Fibroblast of lung (primary cell): ENCODE measurements around the gene SMARCA4. TPM values are rescaled to one million over a fixed set of nuclear protein-coding genes. Genes with fewer than 3 reads are reported as not detected.

ENCODE experiments used
- DNase-seq, 2 donors: peaks; one replicate each; pipeline versions ENCODE4 v3.0.0 to v3.0.0-alpha.2; 2010; ENCODE audit warnings: low read depth in 2 of 2
- H2AFZ ChIP-seq: 2 replicates; pipeline ENCODE4 v1.5.1; 2012; ENCODE audit warnings: low read length, control low read depth, inconsistent platforms
- H3K27ac ChIP-seq: 2 replicates; pipeline ENCODE4 v1.5.1; 2011; ENCODE audit warnings: low read length, control low read depth; ENCODE audit not compliant: insufficient read depth
- H3K27me3 ChIP-seq: 2 replicates; pipeline ENCODE4 v1.5.1; 2011; ENCODE audit warnings: mild to moderate bottlenecking, low read length; ENCODE audit not compliant: control insufficient read depth, insufficient read depth
- H3K36me3 ChIP-seq: 2 replicates; pipeline ENCODE4 v1.5.1; 2011; ENCODE audit warnings: low read length; ENCODE audit not compliant: control insufficient read depth, insufficient read depth
- H3K4me1 ChIP-seq: 2 replicates; pipeline ENCODE4 v1.5.1; 2011; ENCODE audit warnings: low read length; ENCODE audit not compliant: control insufficient read depth, insufficient read depth; ENCODE audit errors: extremely low read depth
- H3K4me2 ChIP-seq: 2 replicates; pipeline ENCODE4 v1.5.1; 2011; ENCODE audit warnings: low read length, control low read depth; ENCODE audit not compliant: insufficient read depth; ENCODE audit errors: extremely low read depth
- H3K4me3 ChIP-seq, 4 experiments: fragments of 200-600 bp in 1 of 4; sonication (generic) in 1 of 4; replicated peaks in 1 of 4; 2 replicates each; pipeline ENCODE4 v1.5.1; 2011 to 2016; ENCODE audit warnings: low read length in 4 of 4, low read depth in 3 of 4, mild to moderate bottlenecking in 3 of 4, control low read depth in 2 of 4, inconsistent platforms in 1 of 4, mixed read lengths in 1 of 4; ENCODE audit not compliant: insufficient read depth in 1 of 4; ENCODE audit errors: control extremely low read depth in 1 of 4
- H3K79me2 ChIP-seq: 2 replicates; pipeline ENCODE4 v1.5.1; 2012; ENCODE audit warnings: mild to moderate bottlenecking, low read length, inconsistent platforms; ENCODE audit not compliant: control insufficient read depth, insufficient read depth
- H3K9ac ChIP-seq: 2 replicates; pipeline ENCODE4 v1.5.1; 2011; ENCODE audit warnings: mild to moderate bottlenecking, low read length, control low read depth; ENCODE audit not compliant: insufficient read depth
- H3K9me3 ChIP-seq: 2 replicates; pipeline ENCODE4 v1.5.1; 2012; ENCODE audit warnings: low read depth, low read length; ENCODE audit not compliant: control insufficient read depth, insufficient read depth
- H4K20me1 ChIP-seq: 2 replicates; pipeline ENCODE4 v1.5.1; 2011; ENCODE audit warnings: low read length; ENCODE audit not compliant: control insufficient read depth, insufficient read depth; ENCODE audit errors: extremely low read depth
- EZH2 ChIP-seq: IDR thresholded peaks from 2 replicates; pipeline ENCODE4 v1.5.1; 2012; ENCODE audit warnings: low read length, control low read depth, mild to moderate bottlenecking; ENCODE audit errors: missing control alignments
- polyA plus RNA-seq, 2 donors: library from polyadenylated mRNA; depleted of rRNA in 1 of 2; stranded (reverse) in 1 of 2; unstranded in 1 of 2; fragments of >200 nt; gene quantifications; 2 replicates each; pipeline ENCODE4 v1.2.1, GENCODE V29; 2011 to 2012; ENCODE audit warnings: missing spikeins in 1 of 2
- total RNA-seq: library from RNA; depleted of rRNA; stranded (reverse); fragments of >200 nt; gene quantifications from 2 replicates; pipeline ENCODE4 v1.2.1, GENCODE V29; 2014
- TF ChIP-seq, protein P1 (sequence below), 2 donors: IDR thresholded peaks in 1 of 2; conservative IDR thresholded peaks in 1 of 2; 1 replicate in 1 of 2; 2 replicates in 1 of 2; pipeline ENCODE4 v1.5.1; 2011 to 2012; ENCODE audit warnings: low read length in 2 of 2, control low read depth in 1 of 2, inconsistent platforms in 1 of 2, low read depth in 1 of 2, mild to moderate bottlenecking in 1 of 2

The SMARCA4 gene
- total and polyA plus RNA-seq, 2 donors (not counting 1 experiment from before 2014, with no cell fraction given) = 28.1 to 61.1 TPM

DNA sequence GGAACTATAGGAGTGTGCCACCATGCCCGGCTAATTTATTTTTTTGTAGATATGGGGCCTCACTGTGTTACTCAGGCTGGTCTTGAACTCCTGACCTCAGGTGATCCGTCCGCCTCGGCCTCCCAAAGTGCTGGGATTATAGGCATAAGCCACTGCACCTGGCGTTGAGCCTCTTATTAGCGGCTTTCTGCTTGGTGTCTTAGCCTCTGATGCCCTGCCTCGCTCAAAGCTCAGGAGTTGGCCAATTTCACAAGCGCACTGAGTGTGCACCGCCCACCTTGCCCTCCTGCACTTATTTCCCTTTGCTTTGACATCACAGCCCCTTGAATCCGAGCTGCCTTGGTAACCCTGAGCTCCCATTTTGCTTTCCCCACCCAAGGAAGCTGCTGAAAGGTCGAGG is 42.5 kb upstream of the SMARCA4 start:
- Histone ChIP-seq H3K27me3 (no peaks in the 10 kb centered on the region), H3K9ac (no peak overlapping the region), H3K79me2 (no peaks in the 10 kb centered on the region), H3K27ac (no peak overlapping the region), H3K36me3 (peaks cover 22% of the 10 kb centered on the region), H3K4me2 (no peak overlapping the region), H3K4me1 (peaks cover 13% of the 10 kb centered on the region), H4K20me1 (no peaks in the 10 kb centered on the region), H2AFZ (no peak overlapping the region), H3K9me3 (no peaks in the 10 kb centered on the region), H3K4me3 (no peak overlapping the region)
- TF ChIP-seq EZH2 = no peak
- no peak for DNase-seq

DNA sequence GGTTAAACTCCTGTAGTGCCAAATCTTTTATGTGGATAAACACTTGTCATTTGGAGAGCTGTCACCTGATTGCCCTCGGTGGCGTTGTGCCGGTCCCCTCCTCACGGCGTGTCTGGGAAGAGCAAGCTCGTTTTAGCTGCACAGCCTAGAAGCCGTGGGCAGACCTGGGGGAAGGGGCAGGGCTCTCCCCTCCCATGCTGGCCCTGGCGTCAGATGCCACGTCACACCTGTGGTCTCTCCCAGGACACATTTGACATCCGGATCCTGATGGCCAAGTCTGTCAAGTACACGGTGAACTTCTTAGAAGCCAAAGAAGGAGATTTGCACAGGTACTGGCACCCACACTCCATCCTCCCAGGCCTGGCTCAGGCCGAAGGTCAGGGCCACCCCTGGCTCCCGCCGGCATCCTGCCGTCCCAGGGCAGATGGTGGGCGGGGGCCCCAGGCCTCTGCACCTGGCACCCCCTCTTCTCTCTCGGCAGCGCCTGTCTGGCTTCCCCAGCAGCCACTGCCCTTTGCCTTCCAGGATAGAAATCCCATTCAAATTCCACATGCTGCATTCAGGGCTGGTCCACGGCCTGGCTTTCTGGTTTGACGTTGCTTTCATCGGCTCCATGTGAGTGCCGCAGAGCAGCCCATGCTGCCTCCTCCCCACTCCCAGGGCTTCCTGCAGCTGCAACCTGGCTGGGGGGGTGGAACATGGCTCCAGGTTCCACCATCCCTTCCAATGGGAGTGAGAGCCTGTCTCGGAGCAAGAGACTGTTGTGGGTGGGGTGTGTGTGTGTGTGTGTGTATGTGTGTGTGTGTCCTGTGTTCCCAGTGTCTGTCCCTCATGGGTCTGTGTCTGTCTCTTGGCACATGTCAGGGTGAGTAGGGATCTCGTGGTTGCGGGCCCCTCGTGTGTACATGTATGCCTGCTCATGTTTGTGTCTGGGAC is 41.2 kb upstream of the SMARCA4 start:
- Histone ChIP-seq H3K9me3 (no peaks in the 10 kb centered on the region), H3K4me3 (no peak overlapping the region), H3K4me1 (peaks cover 13% of the 10 kb centered on the region), H2AFZ (no peak overlapping the region), H4K20me1 (no peaks in the 10 kb centered on the region), H3K4me2 (no peak overlapping the region), H3K27ac (no peak overlapping the region), H3K36me3 (peaks cover 25% of the 10 kb centered on the region), H3K9ac (no peak overlapping the region), H3K79me2 (no peaks in the 10 kb centered on the region), H3K27me3 (no peaks in the 10 kb centered on the region)
- DNase-seq = no peak
- TF ChIP-seq EZH2 = no peak
- TF ChIP-seq, protein P1, sequence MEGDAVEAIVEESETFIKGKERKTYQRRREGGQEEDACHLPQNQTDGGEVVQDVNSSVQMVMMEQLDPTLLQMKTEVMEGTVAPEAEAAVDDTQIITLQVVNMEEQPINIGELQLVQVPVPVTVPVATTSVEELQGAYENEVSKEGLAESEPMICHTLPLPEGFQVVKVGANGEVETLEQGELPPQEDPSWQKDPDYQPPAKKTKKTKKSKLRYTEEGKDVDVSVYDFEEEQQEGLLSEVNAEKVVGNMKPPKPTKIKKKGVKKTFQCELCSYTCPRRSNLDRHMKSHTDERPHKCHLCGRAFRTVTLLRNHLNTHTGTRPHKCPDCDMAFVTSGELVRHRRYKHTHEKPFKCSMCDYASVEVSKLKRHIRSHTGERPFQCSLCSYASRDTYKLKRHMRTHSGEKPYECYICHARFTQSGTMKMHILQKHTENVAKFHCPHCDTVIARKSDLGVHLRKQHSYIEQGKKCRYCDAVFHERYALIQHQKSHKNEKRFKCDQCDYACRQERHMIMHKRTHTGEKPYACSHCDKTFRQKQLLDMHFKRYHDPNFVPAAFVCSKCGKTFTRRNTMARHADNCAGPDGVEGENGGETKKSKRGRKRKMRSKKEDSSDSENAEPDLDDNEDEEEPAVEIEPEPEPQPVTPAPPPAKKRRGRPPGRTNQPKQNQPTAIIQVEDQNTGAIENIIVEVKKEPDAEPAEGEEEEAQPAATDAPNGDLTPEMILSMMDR (conservative IDR thresholded peaks at IDR 0.05 in 1 of 2, IDR thresholded peaks at IDR 0.05 in 1 of 2; ENCODE audit: low read depth in 1 of 2, low read length in 2 of 2) = no peak

DNA sequence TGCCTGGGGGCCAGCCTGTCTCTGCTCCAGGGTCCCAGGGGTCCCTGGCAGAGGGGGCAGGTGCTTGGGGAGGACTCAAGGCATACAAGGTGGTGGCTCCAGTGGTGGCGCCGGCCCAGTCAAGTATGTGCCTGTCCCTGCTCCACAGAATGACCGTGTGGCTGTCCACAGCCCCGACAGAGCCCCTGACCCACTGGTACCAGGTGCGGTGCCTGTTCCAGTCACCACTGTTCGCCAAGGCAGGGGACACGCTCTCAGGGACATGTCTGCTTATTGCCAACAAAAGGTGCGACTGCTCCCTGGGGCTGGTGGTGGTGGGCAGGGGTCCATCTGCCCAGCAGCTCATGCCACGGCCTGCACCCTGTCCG is 40.6 kb upstream of the SMARCA4 start:
- no peak overlapping the region for H3K9ac ChIP-seq
- H3K4me3 ChIP-seq = no peak overlapping the region
- DNase-seq = no peak
- no peak for TF ChIP-seq EZH2
- H3K9me3 ChIP-seq = no peaks in the 10 kb centered on the region
- H3K4me1 ChIP-seq = peaks cover 6% of the 10 kb centered on the region
- H4K20me1 ChIP-seq = no peaks in the 10 kb centered on the region
- no peaks in the 10 kb centered on the region for H3K27me3 ChIP-seq
- no peak overlapping the region for H3K27ac ChIP-seq
- no peak overlapping the region for H2AFZ ChIP-seq
- no peak overlapping the region for H3K4me2 ChIP-seq
- peaks cover 26% of the 10 kb centered on the region for H3K36me3 ChIP-seq
- no peaks in the 10 kb centered on the region for H3K79me2 ChIP-seq

DNA sequence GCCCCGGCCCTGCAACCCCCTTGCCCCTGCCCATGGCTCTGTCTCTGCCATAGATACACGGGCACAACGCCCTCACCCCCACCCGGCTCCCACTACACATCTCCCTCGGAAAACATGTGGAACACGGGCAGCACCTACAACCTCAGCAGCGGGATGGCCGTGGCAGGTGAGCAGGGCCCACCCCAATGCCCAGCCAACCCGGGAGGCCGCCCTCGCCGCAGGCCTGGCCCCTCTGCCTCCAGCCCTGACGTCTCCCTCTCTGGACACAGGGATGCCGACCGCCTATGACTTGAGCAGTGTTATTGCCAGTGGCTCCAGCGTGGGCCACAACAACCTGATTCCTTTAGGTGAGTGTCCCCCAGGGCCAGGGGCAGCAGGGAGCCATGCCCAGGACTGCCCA is 40.0 kb upstream of the SMARCA4 start:
- no peak for DNase-seq
- TF ChIP-seq EZH2 = no peak
- TF ChIP-seq, protein P1 (conservative IDR thresholded peaks at IDR 0.05 in 1 of 2, IDR thresholded peaks at IDR 0.05 in 1 of 2; ENCODE audit: low read depth in 1 of 2, low read length in 2 of 2) = no peak
- H3K36me3 ChIP-seq = peaks cover 26% of the 10 kb centered on the region

More for the DNA sequence above, 40.0 kb upstream of the SMARCA4 start:
- Histone ChIP-seq H2AFZ (no peak overlapping the region), H3K27me3 (no peaks in the 10 kb centered on the region), H3K9ac (no peak overlapping the region), H3K4me1 (peaks cover 2% of the 10 kb centered on the region), H3K4me2 (no peak overlapping the region), H3K4me3 (no peak overlapping the region), H3K79me2 (no peaks in the 10 kb centered on the region), H4K20me1 (no peaks in the 10 kb centered on the region), H3K9me3 (no peaks in the 10 kb centered on the region), H3K27ac (no peak overlapping the region)
